K562 (cell line): ENCODE measurements around the gene KRTAP27-1. TPM values are rescaled to one million over a fixed set of nuclear protein-coding genes. Genes with fewer than 3 reads are reported as not detected.

Experiments used
- ATAC-seq: fragments of 200-7000 bp; cut with Tn5 transposase; 3 replicates; pipeline ENCODE4 v1.9.1; 2020; ENCODE audit warnings: moderate library complexity
- BruUV-seq: library from RNA; stranded (reverse); fragments of 400-500 nt; replicated peaks from 2 replicates; lab custom pipeline; 2021; lab: Mats Ljungman, UMichigan
- CTCF ChIA-PET: fragments of 300-600 bp; formaldehyde crosslinking; extraction: SDS; loops from one replicate; lab custom pipeline; 2021; ENCODE audit warnings: low intra/inter-chr PET ratio; lab: Yijun Ruan, JAX
- POLR2A ChIA-PET: fragments of 300-600, 350-650 bp; sonication (Branson Sonifier 250); formaldehyde crosslinking; extraction: SDS; loops from one replicate; lab custom pipeline; 2021; ENCODE audit warnings: antibody characterized with exemption, inconsistent platforms; lab: Yijun Ruan, JAX
- DNase-seq, 4 experiments: peaks; one replicate each; pipeline versions ENCODE4 v3.0.0 to v3.0.0-alpha.2; 2011 to 2018; ENCODE audit warnings: low spot score in 3 of 4, mixed read lengths in 3 of 4; ENCODE audit errors: extremely low read depth in 1 of 4
- FAIRE-seq: peaks from 2 replicates; lab custom pipeline; 2011; peaks lifted over from hg19 to GRCh38; lab: Jason Lieb, UNC
- H2AFZ ChIP-seq: 2 replicates; pipeline ENCODE4 v1.6.0; 2011; ENCODE audit warnings: low read depth, low read length, control low read depth, inconsistent platforms
- H3K27ac ChIP-seq: fragments of 200-600 bp; 3 replicates; pipeline ENCODE4 v1.8.0; 2011; ENCODE audit warnings: low read depth, mild to moderate bottlenecking, control low read depth, inconsistent platforms, low read length, moderate library complexity, mixed read lengths; ENCODE audit errors: extremely low read depth
- H3K27me3 ChIP-seq, 2 experiments: fragments of 300-600 bp in 1 of 2; 2 replicates in 1 of 2; 3 replicates in 1 of 2; pipeline versions ENCODE4 v1.6.0 to v1.8.0; 2011; ENCODE audit warnings: inconsistent platforms in 2 of 2, low read length in 2 of 2, mild to moderate bottlenecking in 1 of 2, mixed read lengths in 1 of 2, moderate library complexity in 1 of 2; ENCODE audit not compliant: control insufficient read depth in 2 of 2, insufficient read depth in 2 of 2
- H3K36me3 ChIP-seq: fragments of 300-600 bp; 3 replicates; pipeline ENCODE4 v1.8.0; 2011; ENCODE audit warnings: mild to moderate bottlenecking, low read length, inconsistent platforms; ENCODE audit not compliant: control insufficient read depth, insufficient read depth
- H3K4me1 ChIP-seq, 2 experiments: fragments of 200-600 bp in 1 of 2; replicated peaks in 1 of 2; 2 replicates in 1 of 2; 3 replicates in 1 of 2; pipeline versions ENCODE4 v1.5.1 to v1.8.0; 2011; ENCODE audit warnings: inconsistent platforms in 2 of 2, low read length in 2 of 2, mild to moderate bottlenecking in 1 of 2, mixed read lengths in 1 of 2, moderate library complexity in 1 of 2; ENCODE audit not compliant: control insufficient read depth in 2 of 2, insufficient read depth in 2 of 2
- H3K4me2 ChIP-seq: 2 replicates; pipeline ENCODE4 v1.6.1; 2011; ENCODE audit warnings: low read length, control low read depth, inconsistent platforms, mixed read lengths; ENCODE audit not compliant: insufficient read depth
- H3K4me3 ChIP-seq: fragments of 200-600 bp; sonication (generic), shearing (Covaris generic); 2 replicates; pipeline ENCODE4 v1.5.1; 2016; ENCODE audit warnings: control low read depth, inconsistent platforms
- H3K79me2 ChIP-seq: fragments of 200-600 bp; 3 replicates; pipeline ENCODE4 v1.8.0; 2011; ENCODE audit warnings: low read length, inconsistent platforms; ENCODE audit not compliant: control insufficient read depth, insufficient read depth
- H3K9ac ChIP-seq, 2 experiments: 2 replicates each; pipeline versions ENCODE4 v1.6.0 to v1.6.1; 2011; ENCODE audit warnings: low read depth in 2 of 2, low read length in 2 of 2, control low read depth in 1 of 2, inconsistent platforms in 1 of 2, mild to moderate bottlenecking in 1 of 2, mixed read lengths in 1 of 2; ENCODE audit not compliant: insufficient read depth in 1 of 2
- H3K9me1 ChIP-seq: one replicate; pipeline ENCODE4 v1.6.0; 2011; ENCODE audit warnings: inconsistent platforms, mild to moderate bottlenecking, low read length, moderate library complexity; ENCODE audit not compliant: control insufficient read depth, insufficient read depth
- H3K9me3 ChIP-seq: replicated peaks from 2 replicates; pipeline ENCODE4 v1.5.1; 2011; ENCODE audit warnings: low read depth, low read length, inconsistent platforms; ENCODE audit not compliant: control insufficient read depth, insufficient read depth
- H4K20me1 ChIP-seq: replicated peaks from 2 replicates; pipeline ENCODE4 v1.6.1; 2011; ENCODE audit warnings: low read length, inconsistent platforms, mixed read lengths; ENCODE audit not compliant: control insufficient read depth, insufficient read depth
- BRD9 ChIP-seq: fragments of 450-650 bp; IDR thresholded peaks from 2 replicates; pipeline ENCODE4 v1.6.1; 2018; ENCODE audit warnings: low read depth; ENCODE audit not compliant: partially characterized antibody
- CBFB ChIP-seq: sonication (generic); formaldehyde crosslinking; IDR thresholded peaks from 2 replicates; pipeline ENCODE4 v1.4.0; 2020; ENCODE audit warnings: mild to moderate bottlenecking, missing genetic modification reagents
- CSDE1 ChIP-seq, 2 experiments: fragments of 450-650 bp; IDR thresholded peaks; 2 replicates each; pipeline ENCODE4 v1.6.1; 2016; ENCODE audit warnings: mild to moderate bottlenecking in 1 of 2
- ILK ChIP-seq: fragments of 450-650 bp; IDR thresholded peaks from 2 replicates; pipeline ENCODE4 v1.6.1; 2016; ENCODE audit warnings: missing genetic modification characterization, low read depth, mild to moderate bottlenecking, missing compliant biosample characterization, moderate library complexity, borderline replicate concordance
- POLR2A ChIP-seq: fragments of 450-650 bp; conservative IDR thresholded peaks from 2 replicates; pipeline ENCODE4 v1.6.1; 2016
- RFX5 ChIP-seq: IDR thresholded peaks from 2 replicates; pipeline ENCODE4 v1.6.1; 2011; ENCODE audit warnings: low read depth, mild to moderate bottlenecking, improper control_type of control experiment, low read length
- ZNF699 ChIP-seq: fragments of 250-450 bp; sonication (Bioruptor Pico); IDR thresholded peaks from 2 replicates; pipeline ENCODE4 v1.8.0; 2021; ENCODE audit warnings: mild to moderate bottlenecking, moderate library complexity; ENCODE audit not compliant: insufficient replicate concordance
- WGBS: fragments of 100-300 bp; shearing (Covaris generic); methylation state at CpG from one replicate; pipeline ENCODE4 v1.1.6; 2016; ENCODE audit warnings: low coverage, mixed read lengths; ENCODE audit not compliant: insufficient coverage; ENCODE audit errors: missing lambda C conversion rate; 5-methylcytosine and 5-hydroxymethylcytosine counted together
- in situ Hi-C: fragments of 300-500 bp; cut with MboI; formaldehyde crosslinking; loops from 4 replicates; pipeline ENCODE4 v1.15.0; 2018; ENCODE audit warnings: inconsistent platforms, mixed read lengths
- intact Hi-C: fragments of 100-400 bp; cut with micrococcal nuclease; formaldehyde crosslinking; loops from 2 replicates; pipeline ENCODE4 v1.14.2; 2022
- polyA plus RNA-seq, 8 experiments: library from polyadenylated mRNA; depleted of rRNA in 4 of 8; stranded (reverse) in 5 of 8; unstranded in 3 of 8; fragments of >200 nt; fragmentation: Nextera tagmentation in 2 of 8; fragmentation: Illumina TruSeq in 1 of 8; extraction: Ambion mirVana in 2 of 8; extraction: Trizol in 1 of 8; gene quantifications; 2 replicates each; pipeline versions ENCODE4 v1.2.1 to v1.2.3, GENCODE V29; 2011 to 2014; ENCODE audit warnings: inconsistent platforms in 1 of 8, missing spikeins in 1 of 8
- total RNA-seq, 7 experiments: library from RNA; depleted of rRNA in 6 of 7; stranded (reverse); fragments of >200 nt in 6 of 7; fragmentation: Illumina TruSeq in 2 of 7; extraction: Trizol in 2 of 7; gene quantifications; 2 replicates each; pipeline versions ENCODE4 v1.2.1 to v1.2.3, GENCODE V29; 2011 to 2021; ENCODE audit warnings: low replicate concordance in 1 of 7
- TF ChIP-seq, protein P1 (sequence below), 2 experiments: fragments of 450-650 bp; IDR thresholded peaks; 2 replicates each; pipeline ENCODE4 v1.6.1; 2016

The KRTAP27-1 gene
- total and polyA plus RNA-seq, 9 of the 15 experiments (the other 6 are each of a cell fraction or from before 2014, with no cell fraction given), result not detected

DNA sequence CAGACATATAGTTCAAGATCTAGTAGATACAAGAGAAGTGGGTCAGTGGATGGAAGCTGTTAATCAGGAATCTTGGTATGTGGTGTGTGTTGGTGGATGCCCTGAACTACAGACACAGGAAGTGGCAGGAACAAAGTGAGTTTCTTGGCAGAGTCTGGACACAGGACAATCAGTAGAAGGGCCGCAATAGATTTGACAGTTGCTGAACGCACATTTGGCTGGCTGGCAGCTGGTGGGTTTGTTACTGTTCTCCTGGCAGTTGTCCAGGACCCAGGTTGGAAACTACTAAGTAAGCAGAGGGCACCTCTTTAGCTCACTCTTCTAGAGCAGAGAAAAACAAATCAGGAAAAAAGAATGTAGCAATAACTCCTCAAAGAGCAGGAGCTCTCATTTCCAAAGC is 30.6 kb downstream of the KRTAP27-1 start:
- FAIRE-seq (no peak), DNase-seq (no peak)
- Histone ChIP-seq H3K4me2 (no peak overlapping the region), H4K20me1 (no peaks in the 10 kb centered on the region), H3K4me1 (no peaks in the 10 kb centered on the region), H3K4me3 (no peak overlapping the region), H3K9ac (no peak overlapping the region), H3K9me3 (no peaks in the 10 kb centered on the region), H3K27me3 (no peaks in the 10 kb centered on the region)
- 0% methylated on average over 2 of the region's 2 CpGs for WGBS
- in situ Hi-C loops (no loop called here), intact Hi-C loops (no loop called here)
- CTCF ChIA-PET, result no interaction called here
- TF ChIP-seq CSDE1 (IDR thresholded peaks at IDR 0.05) (no peak), ZNF699 (CRISPR knock-in tag) (no peak), CBFB (CRISPR knock-in tag) (no peak), ILK (tag) (no peak), RFX5 (no peak), POLR2A (no peak), BRD9 (no peak)
- TF ChIP-seq, protein P1, sequence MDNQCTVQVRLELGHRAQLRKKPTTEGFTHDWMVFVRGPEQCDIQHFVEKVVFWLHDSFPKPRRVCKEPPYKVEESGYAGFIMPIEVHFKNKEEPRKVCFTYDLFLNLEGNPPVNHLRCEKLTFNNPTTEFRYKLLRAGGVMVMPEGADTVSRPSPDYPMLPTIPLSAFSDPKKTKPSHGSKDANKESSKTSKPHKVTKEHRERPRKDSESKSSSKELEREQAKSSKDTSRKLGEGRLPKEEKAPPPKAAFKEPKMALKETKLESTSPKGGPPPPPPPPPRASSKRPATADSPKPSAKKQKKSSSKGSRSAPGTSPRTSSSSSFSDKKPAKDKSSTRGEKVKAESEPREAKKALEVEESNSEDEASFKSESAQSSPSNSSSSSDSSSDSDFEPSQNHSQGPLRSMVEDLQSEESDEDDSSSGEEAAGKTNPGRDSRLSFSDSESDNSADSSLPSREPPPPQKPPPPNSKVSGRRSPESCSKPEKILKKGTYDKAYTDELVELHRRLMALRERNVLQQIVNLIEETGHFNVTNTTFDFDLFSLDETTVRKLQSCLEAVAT (IDR thresholded peaks at IDR 0.05), result no peak
- TF ChIP-seq, all 486 proteins: peak for 0
- POLR2A ChIA-PET, result no interaction called here
- no peak for ATAC-seq
- H2AFZ ChIP-seq, result no peak overlapping the region
- no peaks in the 10 kb centered on the region for H3K9me1 ChIP-seq
- H3K79me2 ChIP-seq, result no peaks in the 10 kb centered on the region
- H3K36me3 ChIP-seq, result no peaks in the 10 kb centered on the region
- H3K27ac ChIP-seq, result no peak overlapping the region
- BruUV-seq, result no TSS peak
